ENCODE measurements around the gene FILIP1.

The FILIP1 gene

DNA sequence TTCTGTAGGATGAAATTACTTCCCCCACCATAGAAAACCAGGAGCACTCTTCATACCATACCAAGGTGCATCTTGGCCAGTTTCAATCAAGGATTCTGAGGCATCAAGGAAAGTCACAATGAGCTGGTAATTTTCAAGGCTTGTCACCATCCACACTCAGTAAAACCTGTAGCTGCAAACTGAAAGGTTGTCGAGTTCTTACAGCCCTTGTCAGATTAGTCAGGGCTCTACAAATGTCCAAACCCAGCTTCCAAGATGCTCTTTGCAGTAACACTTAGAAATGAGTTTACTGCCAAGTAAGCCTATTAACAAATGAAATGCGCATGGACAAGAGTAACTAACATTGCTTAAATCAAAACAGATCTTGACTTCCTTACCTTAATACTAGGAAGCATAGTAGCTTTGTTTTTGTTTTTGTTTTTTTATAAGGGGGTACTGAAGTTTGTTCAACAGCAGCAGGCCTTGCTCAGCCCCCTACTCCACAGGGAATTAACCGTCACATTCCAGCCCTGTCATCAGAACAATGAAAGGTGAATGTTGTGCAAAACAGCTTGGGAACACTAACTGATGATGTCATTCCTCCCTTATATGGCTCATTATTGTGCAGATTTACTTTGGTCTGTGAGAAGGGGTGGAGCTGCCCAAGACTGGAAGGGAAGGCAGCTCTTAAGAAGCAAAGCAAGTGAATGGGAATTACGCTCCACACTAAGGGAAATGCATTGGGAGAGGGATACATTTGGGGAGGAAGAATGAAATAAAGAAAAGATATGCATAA is 159.1 kb downstream of the FILIP1 start:
- ATAC-seq (no peak), DNase-seq (no peak)

DNA sequence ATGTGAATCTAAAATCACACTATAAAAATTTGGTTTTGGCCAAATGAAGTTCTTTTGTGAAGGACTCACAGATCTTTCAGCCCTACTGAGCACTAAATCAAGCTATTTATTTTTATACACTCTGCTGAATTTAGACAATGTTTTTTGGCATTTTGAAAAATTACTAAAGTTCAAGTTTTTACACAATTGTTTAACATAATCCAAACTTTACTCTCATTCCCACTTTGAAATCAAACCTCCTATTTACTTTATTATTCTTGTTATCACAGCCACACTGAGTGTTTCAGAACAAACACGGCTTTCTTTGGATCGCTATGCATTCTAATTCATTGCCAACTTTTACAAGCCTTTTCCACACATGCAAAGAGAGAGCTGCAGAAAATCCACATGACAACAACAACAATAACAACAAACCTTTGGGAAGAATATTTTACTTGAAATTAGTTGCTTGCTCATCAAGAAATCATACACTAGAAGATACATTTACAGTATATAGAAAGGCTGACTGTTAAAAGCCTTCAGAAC is 159.9 kb downstream of the FILIP1 start:
- DNase-seq (no peak), ATAC-seq (no peak)

DNA sequence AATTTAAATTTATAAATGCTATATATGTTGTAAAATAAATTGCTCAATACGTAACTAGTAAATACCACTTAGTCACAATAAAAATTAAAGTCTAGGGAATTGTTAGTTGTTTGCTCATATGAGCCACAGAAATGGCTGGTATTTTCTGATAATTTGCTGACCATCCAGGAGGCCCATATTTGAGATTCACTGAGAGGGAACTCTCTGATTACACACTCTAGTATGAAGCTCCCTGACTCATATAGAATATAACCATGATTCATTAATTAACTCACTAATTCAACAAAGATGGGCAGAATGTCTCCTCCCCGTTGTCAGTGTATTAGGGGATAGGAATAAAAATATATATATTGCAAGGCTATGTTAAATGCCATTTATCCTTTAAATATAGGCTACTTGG is 162.4 kb downstream of the FILIP1 start:
- no peak for DNase-seq
- ATAC-seq = no peak

DNA sequence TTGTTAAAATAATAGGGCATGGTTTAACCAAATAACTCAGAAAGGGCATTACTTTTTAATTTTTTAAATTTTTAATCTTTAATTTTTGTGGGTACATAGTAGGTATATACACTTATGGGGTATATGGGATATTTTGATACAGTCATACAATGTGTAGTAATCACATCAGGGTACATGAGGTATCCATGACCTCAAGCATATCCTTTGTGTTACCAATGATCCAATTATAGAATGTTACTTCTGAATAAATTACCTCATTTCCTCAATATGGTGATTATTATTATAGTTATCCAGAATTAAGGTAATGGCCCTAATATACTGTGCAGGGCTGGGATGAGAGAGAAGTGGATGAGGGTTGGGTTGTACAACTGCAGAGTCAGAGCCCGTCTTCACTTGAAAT is 163.9 kb downstream of the FILIP1 start:
- no peak for DNase-seq

DNA sequence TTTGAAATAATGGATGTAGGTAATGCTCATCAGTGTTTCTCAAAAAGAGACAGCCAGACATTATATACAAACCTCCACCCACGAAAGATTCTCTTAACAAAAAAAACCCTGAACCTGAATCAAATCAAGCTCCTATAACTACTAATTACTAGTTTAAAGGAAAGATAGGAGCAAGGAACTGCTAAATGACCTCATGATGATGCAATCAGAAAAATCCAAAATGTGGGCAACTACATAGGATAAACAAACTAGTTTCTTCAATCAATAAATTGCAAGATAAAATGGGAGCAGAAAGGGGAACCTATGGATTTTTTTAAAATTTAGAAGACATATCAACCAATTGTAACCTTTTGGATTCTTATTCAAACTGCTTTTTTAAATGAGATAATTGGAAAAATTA is 165.8 kb downstream of the FILIP1 start:
- ATAC-seq (no peak), DNase-seq (no peak)

More for the DNA sequence above, 163.9 kb downstream of the FILIP1 start:
- no peak for ATAC-seq

DNA sequence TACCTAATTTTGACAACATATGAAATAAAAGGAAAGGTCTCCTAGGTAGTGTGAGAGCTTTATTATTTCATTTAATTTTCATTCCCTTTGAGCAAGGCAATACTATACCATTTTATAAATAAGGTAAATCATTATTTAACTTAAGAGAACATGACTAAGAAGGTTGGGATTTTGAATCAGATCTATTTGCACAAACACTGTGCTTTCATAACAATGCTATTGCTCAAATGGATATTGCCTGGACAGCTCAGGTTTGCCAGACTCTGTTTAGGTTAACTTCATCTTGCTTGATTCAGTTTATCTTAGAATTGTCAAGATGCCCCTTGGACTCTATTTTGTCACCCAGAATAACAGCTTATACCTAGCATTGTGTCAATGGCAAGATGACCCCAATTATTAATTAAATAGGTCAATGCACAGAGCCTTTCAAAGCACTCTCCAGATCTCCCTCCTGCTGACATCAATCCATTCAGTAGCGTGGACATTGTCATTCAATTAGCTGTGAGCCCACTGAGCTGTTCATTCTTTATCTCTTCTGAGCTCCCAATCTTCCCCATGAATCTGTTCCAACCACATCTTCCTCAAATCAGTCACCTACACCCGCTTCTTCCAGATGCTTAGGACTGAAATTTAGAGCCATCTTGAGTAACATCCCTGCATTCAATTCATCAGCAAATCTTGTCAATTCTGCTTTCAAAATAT is 166.9 kb downstream of the FILIP1 start:
- no peak for DNase-seq
- no peak for ATAC-seq

DNA sequence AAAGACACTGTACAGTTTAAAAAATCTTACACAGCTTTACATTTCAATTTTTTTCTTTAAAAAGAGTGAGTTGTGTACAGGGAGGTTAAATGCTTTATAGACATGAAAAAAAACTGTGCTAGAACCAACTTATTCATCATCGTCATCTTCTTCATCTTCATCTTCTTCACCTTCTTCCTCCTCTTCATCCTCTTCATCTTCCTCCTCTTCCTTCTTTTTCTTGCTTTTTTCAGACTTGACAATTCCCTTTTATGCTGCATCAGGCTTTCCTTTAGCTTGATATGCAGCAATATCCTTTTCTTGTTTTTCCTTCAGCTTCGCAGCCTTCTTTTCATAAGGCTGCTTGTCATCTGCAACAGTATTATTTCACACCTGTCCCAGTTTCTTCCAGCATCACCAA is 174.7 kb downstream of the FILIP1 start:
- ATAC-seq (no peak), DNase-seq (no peak)

DNA sequence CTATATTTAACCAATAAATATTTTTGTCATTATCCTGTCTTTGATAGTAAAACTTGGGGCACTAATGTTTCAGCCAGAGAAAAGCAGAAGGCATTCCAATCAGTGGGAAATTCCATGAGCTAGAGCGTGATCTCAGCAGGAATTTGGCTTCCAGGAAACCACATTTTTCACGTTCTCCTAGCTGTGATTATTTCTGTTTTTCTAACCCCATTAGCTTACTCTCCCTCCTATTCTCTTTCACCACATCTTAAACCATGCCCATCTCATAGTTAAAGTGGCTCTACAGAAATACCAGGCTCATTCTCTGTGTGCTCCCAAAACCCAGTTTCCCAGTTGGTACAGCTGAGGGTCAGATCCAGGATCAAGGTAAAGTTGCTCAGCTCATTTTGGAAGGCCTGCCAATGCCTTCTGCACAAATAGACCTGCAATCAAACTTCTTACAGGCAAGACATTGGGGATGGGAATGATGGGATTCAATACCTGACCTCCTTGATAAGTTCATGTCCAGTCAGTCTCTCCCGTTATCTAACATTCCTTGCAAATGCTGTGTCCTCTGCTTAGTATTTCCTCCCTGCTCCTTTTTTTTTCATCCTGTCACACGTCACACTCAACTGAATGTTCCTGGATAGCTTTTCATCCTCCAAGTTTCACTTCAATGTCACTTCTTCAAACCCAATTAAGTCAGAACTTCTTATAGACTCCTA is 175.9 kb downstream of the FILIP1 start:
- DNase-seq = no peak
- ATAC-seq = no peak

DNA sequence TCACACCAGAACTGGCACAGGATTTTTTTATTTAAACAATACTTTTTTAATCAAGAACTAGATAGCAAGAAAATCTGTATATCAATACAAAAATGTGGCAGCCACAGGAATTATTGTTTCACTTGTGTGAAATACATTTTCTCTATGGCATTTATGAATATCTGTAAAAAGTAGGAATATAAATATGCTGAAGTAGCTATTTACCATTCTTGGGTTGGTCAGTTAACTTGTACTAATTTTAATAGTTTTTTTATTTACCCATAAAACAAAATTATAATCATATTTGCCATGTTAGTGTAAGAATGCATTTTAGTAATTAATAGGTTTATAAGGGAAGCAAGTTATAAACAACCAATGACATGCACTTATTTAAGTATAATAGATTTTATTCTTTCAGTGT is 177.6 kb downstream of the FILIP1 start:
- no peak for DNase-seq
- no peak for ATAC-seq

DNA sequence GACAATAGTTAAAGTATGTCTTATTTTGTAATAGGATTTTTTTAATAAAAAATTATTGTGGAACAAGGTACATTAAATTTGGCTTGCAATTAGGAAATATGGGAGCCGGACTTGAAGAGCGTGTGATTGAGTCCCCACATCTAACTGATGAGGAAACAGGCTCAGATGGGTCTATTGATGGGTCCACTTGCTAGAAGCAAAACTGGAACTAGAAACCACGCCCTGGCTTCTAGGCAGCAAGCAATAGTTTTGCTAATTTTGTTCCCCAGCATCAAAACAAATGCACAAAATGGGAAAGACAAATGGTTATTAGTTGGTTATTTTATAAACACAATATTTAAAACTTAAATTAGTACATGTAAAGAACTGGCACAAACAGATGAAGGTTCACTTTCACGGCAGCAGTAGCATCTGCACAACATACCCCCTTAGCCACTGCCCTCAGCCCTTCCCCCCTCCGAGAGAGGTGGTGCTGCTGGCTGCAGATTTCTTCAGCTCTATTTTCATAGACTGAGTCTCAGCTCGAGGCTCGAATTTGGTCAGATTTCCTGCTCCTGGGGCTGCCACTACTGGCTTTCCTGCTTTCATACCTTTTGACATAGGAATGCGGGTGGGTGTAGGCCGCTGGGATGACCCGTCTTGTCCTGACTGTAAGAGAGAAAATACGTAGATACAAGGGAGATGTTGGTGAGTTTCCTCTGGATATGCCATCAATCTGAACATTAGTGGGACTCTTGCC is 185.2 kb downstream of the FILIP1 start:
- ATAC-seq (no peak), DNase-seq (no peak)

DNA sequence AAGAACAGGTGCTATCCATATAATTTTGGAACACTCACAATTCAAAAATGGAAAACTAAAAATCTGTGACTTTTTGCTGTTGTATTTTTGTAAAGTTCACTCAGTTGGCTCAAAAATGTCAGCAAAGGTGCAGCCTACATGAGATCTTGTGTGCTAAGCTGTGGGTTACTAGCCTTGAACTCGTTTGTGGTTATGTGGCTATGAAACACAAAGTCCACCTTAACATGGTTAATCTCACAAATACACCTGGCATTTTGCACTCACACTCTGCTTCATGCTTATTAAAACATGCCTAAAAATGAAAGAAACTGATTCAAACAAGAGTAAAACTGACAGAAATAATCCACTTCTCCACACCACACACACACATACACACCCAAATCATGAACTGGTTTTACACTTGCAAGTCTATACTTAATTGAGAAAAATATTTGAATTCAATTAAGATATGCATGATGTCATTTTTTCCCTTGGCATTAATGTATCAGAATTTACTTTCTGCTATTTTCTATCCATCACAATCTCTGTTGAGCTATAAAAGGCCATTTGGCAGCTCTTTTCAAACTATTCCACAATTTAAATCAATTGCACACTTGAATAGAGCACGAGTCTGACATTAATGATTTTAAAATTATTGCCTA is 186.1 kb downstream of the FILIP1 start:
- no peak for DNase-seq

DNA sequence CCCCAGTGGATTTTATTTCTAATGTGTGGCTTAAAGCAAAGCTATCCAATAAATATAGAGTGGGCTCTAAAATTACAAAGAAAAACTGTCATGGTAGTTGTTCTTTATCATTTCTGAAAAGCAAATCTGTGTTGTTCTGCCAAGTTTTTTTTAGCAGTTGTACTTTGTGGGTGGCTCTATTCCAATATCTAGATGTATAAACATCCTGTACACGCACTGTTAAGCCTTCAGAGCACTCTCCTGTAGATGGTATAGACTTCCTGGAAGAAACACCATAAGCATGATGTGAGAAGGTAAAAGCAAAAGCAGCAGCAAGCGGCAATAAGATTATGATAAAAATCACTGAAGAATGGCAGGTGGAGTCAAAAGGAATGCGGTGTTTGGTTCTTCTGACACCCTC is 187.5 kb downstream of the FILIP1 start:
- ATAC-seq (no peak), DNase-seq (no peak)

More for the DNA sequence above, 186.1 kb downstream of the FILIP1 start:
- ATAC-seq = no peak

DNA sequence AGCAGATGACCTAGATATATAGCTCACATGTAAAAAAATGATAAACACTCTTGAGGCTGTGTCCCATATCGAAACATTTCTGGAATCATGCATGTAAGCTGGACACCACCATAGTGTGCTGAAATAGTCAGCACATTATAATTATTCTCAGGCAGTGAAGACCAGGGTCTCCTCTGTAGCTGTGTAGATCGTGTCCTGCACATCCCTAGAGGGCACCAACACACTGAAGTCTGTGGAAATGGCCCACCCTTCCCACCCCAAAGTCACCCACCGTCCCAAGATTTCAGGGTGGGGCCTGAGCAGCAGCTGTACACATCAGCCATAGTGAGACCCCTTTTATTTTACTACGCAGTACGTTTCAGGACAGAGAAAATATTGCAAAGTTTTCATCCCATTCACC is 188.0 kb downstream of the FILIP1 start:
- DNase-seq (no peak), ATAC-seq (no peak)

DNA sequence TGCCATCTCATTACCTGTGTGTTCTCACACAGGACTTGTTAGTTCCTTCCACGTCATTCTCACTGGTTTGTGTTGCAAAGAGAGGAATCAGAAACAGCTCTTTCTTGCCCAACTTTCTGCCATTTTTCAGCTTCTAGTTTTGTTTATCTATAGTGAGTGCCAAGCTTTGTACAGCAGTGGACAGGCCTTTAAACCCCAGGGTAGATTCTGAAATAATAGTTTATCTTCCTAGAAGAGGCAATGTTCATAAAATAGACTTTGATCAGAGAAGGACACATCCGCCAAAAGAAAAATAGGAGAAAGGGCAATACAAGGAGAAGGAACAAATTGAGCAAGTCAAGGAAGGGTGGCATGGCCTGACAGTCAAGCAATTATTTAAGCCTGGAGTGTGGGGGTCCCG is 191.3 kb downstream of the FILIP1 start:
- DNase-seq = no peak
- no peak for ATAC-seq

DNA sequence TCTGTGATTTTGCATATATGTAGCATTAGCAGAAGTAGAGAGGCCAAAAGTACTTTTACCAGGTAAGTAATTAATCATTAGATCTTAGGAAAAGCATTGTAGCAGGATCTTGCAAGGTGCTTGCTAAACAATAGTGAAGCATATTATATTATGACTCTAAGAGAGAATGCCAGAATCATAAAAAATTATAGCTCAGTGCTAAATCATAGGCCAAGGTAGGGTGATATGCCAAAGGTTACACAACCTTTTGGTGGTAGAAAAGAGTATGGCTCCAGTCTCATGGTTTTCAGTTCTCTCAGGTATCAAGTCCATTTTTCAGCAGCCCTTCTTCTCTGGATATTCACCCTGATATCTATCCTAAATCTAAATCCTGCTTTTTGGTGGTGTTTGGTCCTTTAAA is 192.1 kb downstream of the FILIP1 start:
- ATAC-seq = no peak
- no peak for DNase-seq

DNA sequence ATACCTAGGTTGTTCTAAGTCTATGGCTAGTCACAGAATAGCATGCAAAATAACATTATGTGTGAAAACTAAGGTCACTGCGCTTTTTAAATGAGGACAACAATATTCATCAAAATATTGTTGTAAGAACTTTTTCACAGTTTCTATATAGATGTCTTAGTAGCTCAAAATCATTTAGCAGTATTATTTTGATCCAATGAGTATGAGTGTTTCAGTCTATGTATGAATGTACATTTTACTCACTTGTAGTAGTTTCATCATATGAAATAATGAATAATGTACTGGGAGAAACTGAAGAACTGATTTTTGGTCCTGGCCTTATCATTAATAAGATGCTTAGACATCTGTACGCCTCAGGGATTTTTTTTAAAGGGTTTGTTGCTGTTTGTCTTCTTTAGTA is 192.5 kb downstream of the FILIP1 start:
- DNase-seq = no peak
- no peak for ATAC-seq

DNA sequence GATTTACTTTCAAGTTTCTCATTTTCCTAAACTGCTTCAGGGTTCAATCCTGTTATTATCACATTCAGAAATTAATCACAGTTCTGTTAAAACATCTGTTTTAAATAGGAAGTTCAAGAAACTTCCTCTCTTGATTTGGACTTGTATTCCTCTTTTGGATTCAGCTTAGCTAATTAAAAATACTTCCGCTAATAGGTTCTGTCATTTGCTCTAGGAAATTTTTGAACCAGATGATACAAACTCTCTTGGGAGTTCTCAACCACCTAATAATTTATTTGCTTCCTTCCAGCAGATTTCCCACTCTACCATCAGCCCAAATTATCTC is 193.1 kb downstream of the FILIP1 start:
- ATAC-seq (no peak), DNase-seq (no peak)

DNA sequence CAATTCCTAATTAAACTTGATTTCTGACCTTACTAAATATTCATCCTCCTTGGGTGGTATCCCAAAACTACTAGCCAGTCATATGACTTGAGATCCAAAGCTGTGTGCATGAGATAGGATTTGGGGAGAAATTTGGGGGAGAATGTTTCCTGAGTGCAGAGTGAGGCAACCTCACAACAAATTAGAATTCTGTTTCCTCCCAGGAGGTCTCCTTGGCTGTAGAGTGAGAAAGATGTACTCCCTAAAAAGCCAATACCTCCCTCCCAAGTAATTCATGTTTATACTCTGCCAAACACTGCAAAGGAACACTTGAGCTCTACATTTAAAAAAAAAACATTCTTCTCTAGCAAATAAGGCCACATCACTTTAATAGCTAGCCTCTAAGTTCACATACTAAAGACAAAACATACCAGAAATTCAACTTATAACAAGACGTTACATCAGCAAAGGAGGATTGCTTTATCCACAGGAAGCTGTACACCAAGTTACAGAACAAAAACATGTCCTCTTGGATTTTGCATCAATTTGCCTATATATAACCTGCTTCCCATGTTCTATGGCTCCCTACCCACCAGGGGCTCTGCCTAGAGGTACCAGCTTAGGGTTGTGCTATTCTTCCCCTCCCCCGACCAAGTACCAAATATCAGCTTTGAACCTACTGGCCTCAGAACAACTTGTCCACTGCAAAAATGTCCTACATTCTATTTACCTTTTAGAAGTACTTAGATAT is 193.6 kb downstream of the FILIP1 start:
- DNase-seq = no peak
- no peak for ATAC-seq

DNA sequence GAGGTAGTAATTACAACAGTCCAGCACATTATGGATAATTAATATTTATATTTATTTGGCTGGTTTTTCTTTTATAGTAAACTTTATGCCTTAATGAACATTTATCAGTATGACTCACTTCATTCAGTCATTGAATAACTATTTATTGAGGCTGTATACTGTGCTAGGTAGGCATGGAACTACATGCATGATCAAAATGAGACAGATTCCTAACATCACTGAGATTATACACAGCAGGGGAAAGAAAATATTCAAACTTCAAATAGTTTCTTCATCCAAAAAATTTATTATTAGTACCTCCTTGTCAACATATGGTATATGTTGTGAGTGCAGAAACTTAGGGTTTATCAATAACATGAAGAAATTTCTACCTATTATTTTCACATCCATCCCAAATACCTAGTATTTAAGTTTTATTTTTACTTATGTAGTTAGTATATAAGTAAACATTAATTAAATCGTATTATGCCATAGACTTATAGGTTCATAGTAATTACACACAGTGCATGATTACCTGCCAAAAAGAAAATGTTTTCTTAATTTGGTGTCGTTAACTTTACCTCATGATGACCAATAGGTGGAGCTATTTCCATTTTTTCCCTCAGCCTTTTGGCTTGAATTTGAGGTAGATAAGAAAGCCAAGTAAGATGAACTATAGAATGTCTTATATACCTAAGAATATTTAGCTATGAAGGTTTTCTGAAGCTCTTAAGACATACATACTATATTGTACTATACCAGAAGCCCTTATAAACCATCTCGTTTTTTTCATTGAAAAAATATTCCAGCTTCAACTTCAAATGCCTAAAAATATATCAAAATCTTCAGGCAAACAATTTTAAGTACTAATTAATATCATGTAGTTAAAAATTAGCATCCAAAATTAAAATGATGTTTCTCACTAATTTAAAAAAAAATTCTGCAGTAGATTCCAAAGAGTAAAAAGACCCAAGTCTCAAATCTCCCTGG is 196.5 kb downstream of the FILIP1 start:
- ATAC-seq (peak; percentile 52), DNase-seq (no peak)

DNA sequence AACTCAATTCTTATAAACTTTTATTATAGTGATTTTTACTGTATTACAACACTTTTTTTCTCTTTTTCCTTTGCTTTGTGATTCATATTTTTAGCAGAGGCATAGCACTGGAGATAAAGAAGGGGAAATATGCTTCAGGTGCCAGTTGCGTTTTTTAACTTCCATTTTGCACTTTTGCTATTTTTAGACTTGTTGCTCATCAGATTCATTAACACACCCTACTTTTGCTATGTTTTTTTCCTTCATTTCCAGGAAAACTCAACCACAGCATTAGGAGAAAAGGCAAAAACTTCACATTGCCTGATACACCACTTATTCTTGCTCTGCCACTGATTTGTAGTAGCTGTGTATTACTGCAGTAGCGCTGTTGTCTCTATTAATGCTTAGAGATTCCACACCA is 201.0 kb downstream of the FILIP1 start:
- ATAC-seq = no peak

More for the DNA sequence above, 201.0 kb downstream of the FILIP1 start:
- DNase-seq = no peak

All from stimulated activated naive CD8-positive, alpha-beta T cell treated with anti-CD3 and anti-CD28 coated beads, Interleukin-15, Interleukin-2, amounts not matched to agents 100 U/mL and 50 U/mL, for 24 hours (primary cell).